Kidney (tissue), 14 donors: ENCODE data around the gene MCF2L. TPM values are rescaled to one million over a fixed set of nuclear protein-coding genes. Genes with fewer than 3 reads are reported as not detected.
A peak's percentile ranks its signal among the peaks of the same experiment; 100 is the strongest.
"Not testable (repeated sequence)": the region's sequence is repeated elsewhere in the genome, so short reads cannot be mapped to it uniquely, and the experiment has no call there.

Experiments used
- DNase-seq, 5 donors: peaks; one replicate each; pipeline ENCODE4 v3.0.0-alpha.2; 2013 to 2020
- FAIRE-seq: peaks from 2 replicates; lab custom pipeline; 2012; peaks lifted over from hg19 to GRCh38; lab: Jason Lieb, UNC
- H3K27ac ChIP-seq, 2 donors: one replicate each; pipeline ENCODE4 v1.7.0; 2013; ENCODE audit warnings: low read depth in 2 of 2, low read length in 2 of 2, inconsistent platforms in 1 of 2
- H3K27me3 ChIP-seq: one replicate; pipeline ENCODE4 v1.7.1; 2013; ENCODE audit warnings: low read length, inconsistent platforms; ENCODE audit not compliant: control insufficient read depth, insufficient read depth
- H3K36me3 ChIP-seq, 3 donors: one replicate each; pipeline versions ENCODE4 v1.7.0 to v1.7.1; 2013; ENCODE audit warnings: low read length in 3 of 3, control low read depth in 1 of 3, inconsistent platforms in 1 of 3; ENCODE audit not compliant: insufficient read depth in 3 of 3, control insufficient read depth in 2 of 3
- H3K4me1 ChIP-seq, 3 donors: one replicate each; pipeline versions ENCODE4 v1.7.0 to v1.7.1; 2013; ENCODE audit warnings: low read length in 3 of 3, inconsistent platforms in 1 of 3, low read depth in 1 of 3; ENCODE audit not compliant: control insufficient read depth in 2 of 3, insufficient read depth in 2 of 3
- H3K4me3 ChIP-seq, 3 donors: one replicate each; pipeline versions ENCODE4 v1.7.0 to v1.8.1; 2013; ENCODE audit warnings: low read length in 3 of 3, control low read depth in 1 of 3, inconsistent platforms in 1 of 3
- H3K9ac ChIP-seq, 3 donors: one replicate each; pipeline versions ENCODE4 v1.7.0 to v1.7.1; 2013; ENCODE audit warnings: low read length in 3 of 3, control low read depth in 1 of 3, inconsistent platforms in 1 of 3
- H3K9me3 ChIP-seq, 3 donors: one replicate each; pipeline versions ENCODE4 v1.7.0 to v1.7.1; 2013; ENCODE audit warnings: low read length in 3 of 3, control low read depth in 1 of 3, inconsistent platforms in 1 of 3; ENCODE audit not compliant: control insufficient read depth in 2 of 3, insufficient read depth in 1 of 3
- CTCF ChIP-seq: IDR thresholded peaks from 3 replicates; pipeline ENCODE4 v1.5.1; 2012; ENCODE audit warnings: mild to moderate bottlenecking, moderate library complexity, borderline replicate concordance; ENCODE audit not compliant: insufficient read depth; ENCODE audit errors: extremely low read depth
- intact Hi-C: fragments of 100-400 bp; cut with DNase I; formaldehyde crosslinking; loops from one replicate; pipeline ENCODE4 v1.11.1; 2022
- polyA plus RNA-seq: library from polyadenylated mRNA; stranded (reverse); fragments of 350-450 nt; fragmentation: Illumina TruSeq; extraction: RNeasy Lipid Tissue Mini Kit (QIAGEN cat#74804); gene quantifications from one replicate; pipeline ENCODE4 v1.2.3, GENCODE V29; 2014; ENCODE audit warnings: low read depth, low replicate concordance; ENCODE audit not compliant: insufficient read depth
- total RNA-seq: library from RNA; stranded (reverse); fragmentation: NEBNext Ultra II Directional; extraction: Animal tissue kit (Norgen Biotek cat#: 25700); gene quantifications from one replicate; pipeline ENCODE4 v1.2.1, GENCODE V29; 2021
- donor health status: control.
- donor health status: control.
- donor health status: control.
- donor health status: control.
- donor health status: control.
- donor health status: DM: yes; HTN: yes; CAD: no.
- donor health status: Normal renal cell carcinoma (clear cell type).

Gene MCF2L
- total and polyA plus RNA-seq, 2 donors from 2014 or later: 12.1 to 61.9 TPM

GRCh38 chr13:113098162-113098732 is 129.2 kb downstream of the MCF2L start:
- intact Hi-C loops: no loop called here
- no peak overlapping the region for H3K9ac ChIP-seq

GRCh38 chr13:113099142-113099541 is 130.1 kb downstream of the MCF2L start:
- FAIRE-seq: no peak
- H3K9ac ChIP-seq: no peak overlapping the region
- peaks cover 0 to 6% (median 0%) of the 10 kb centered on the region in 3 donors for H3K36me3 ChIP-seq
- intact Hi-C loops: no loop called here
- H3K9me3 ChIP-seq: no peaks in the 10 kb centered on the region
- no peaks in the 10 kb centered on the region for H3K4me1 ChIP-seq
- no peak overlapping the region for H3K4me3 ChIP-seq
- H3K27me3 ChIP-seq: peaks cover 6% of the 10 kb centered on the region
- H3K27ac ChIP-seq: no peak overlapping the region
- TF ChIP-seq CTCF: no peak
- no peak for DNase-seq

More at GRCh38 chr13:113098162-113098732, 129.2 kb downstream of the MCF2L start:
- Histone ChIP-seq H3K4me1 (no peaks in the 10 kb centered on the region), H3K27ac (no peak overlapping the region), H3K4me3 (no peak overlapping the region), H3K9me3 (no peaks in the 10 kb centered on the region), H3K36me3 (peaks cover 0 to 6% (median 0%) of the 10 kb centered on the region in 3 donors), H3K27me3 (peaks cover 6% of the 10 kb centered on the region)
- DNase-seq (peak in 3 of 5 donors; percentile 30 to 66 (median 40)), FAIRE-seq (no peak)
- TF ChIP-seq CTCF: no peak

- H3K9me3 ChIP-seq, H3K27me3 ChIP-seq, H3K4me1 ChIP-seq, H3K36me3 ChIP-seq, FAIRE-seq, DNase-seq, intact Hi-C loops, H3K9ac ChIP-seq, H3K27ac ChIP-seq, H3K4me3 ChIP-seq: not testable (repeated sequence)
Measured at GRCh38 chr13:113102302-113102701, 133.3 kb downstream of the MCF2L start.

- no peaks in the 10 kb centered on the region for H3K36me3 ChIP-seq
- no peak for FAIRE-seq
- intact Hi-C loops: no loop called here
Measured at GRCh38 chr13:113102727-113103126, 133.7 kb downstream of the MCF2L start.

More at GRCh38 chr13:113102727-113103126, 133.7 kb downstream of the MCF2L start:
- TF ChIP-seq CTCF: no peak
- Histone ChIP-seq H3K4me1 (no peaks in the 10 kb centered on the region), H3K4me3 (no peak overlapping the region), H3K9me3 (no peaks in the 10 kb centered on the region), H3K27me3 (peaks cover 6% of the 10 kb centered on the region), H3K27ac (no peak overlapping the region), H3K9ac (no peak overlapping the region)
- DNase-seq: no peak
